GM21825 (cell line): ENCODE data around the gene KCNJ11.
A peak's percentile ranks its signal among the peaks of the same experiment; 100 is the strongest.

Source experiments
- ATAC-seq: cut with Tn5 transposase; IDR thresholded peaks from one replicate; pipeline ENCODE4 v1.9.1; 2021; ENCODE audit warnings: mild to moderate bottlenecking, moderate library complexity; ENCODE audit not compliant: unreplicated experiment

Gene KCNJ11

DNA sequence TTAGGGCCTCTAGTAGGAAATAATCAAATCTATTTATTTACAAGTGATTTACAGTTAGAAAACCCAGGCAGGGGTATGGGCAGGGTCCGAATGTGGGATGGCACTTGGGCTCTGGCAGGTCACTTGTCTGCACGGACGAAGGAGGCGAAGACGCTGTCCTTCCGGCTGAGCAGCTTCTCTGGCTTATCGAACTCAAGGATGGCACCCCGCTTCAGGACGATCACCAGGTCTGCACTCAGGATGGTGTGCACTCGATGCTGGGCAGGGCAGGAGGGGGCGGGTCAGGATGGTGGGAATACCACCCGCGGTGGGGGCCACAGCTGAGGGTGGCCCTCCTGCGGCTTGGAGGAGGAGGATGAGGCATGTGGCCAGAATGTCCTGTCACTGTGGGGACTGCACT, 4.4 kb upstream of the KCNJ11 start:
- ATAC-seq = no peak

DNA sequence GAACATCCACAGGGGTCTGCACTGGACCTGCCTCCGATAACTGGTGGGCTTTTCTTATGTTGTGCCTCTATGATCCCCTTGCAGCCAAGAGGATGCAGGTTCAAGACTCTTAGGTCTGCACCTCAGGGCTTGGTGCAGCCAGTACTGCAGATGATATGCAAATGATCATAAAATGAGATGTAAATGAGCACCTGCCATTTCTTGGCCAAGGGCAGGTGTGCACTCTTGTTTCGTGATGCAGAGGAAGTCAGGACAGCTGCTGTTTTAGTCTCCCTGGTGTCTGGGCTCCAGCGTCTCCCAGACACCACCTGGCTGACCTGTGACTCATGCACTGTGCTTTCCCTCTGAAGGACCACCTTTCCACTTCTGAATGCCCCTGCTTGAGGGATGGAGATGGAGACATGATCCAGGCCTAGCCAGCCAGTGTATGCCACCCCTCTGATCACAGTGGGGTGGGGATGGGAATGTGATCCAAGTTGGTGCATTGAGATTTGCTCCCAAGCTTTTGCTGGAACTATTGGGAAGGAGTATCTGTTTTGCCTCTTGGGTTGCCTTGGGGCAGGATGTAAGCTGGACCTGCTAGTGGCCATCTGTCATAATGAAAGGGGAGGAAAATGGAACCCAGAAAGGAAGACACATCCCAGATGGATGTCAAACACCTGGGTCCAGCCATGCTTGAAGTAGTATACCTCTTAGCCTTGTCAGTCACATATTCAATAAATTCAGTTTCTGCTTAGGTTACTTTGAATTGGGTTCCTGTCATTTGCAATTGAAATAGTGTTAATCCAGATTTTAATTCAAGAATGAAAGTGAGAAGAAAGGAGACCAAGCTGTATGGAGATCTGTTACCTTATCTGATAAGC, 3.3 kb upstream of the KCNJ11 start:
- no peak for ATAC-seq

- no peak for ATAC-seq
Measured at GRCh38 chr11:17389957-17390649, 1.6 kb upstream of the KCNJ11 start.

DNA sequence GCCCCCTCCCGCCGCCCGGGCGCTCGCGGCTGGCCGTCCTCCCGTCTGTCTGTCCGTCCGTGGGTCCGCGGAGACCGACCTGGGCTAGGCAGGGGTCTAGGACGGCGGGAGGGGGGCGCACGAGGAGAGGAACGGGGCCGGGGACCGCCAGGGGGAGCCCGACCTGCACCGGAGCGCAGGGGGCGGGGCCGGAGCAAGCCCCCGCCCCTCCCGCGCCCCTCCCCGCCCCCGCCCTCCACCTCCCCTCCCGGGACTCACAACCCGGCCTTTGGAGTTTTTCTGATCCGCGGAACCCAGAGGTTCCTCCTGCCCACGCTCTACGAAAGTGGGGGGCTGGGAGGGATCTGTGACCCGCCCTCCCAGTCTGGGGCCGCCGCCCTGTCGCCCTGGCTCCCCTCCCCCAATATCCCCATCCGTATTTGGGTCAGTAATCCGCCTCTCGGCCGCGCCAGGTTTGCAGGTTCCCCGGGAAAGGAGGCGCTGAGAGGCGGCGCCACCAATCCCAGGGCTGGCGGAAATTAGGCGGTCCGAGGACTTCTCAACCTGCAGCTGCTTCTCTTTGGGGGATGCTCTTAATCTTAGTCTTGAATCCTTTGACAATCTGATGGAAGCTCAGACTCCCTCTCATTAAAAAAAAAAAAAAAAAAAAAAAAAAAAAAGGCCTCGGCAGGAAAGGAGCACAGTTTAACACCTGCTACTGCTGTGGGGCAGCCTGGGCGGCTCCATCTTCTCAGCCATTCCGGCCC, 925 bp upstream of the KCNJ11 start:
- ATAC-seq = peak; percentile 66

GRCh38 chr11:17387811-17388210, 648 bp downstream of the KCNJ11 start:
- no peak for ATAC-seq

DNA sequence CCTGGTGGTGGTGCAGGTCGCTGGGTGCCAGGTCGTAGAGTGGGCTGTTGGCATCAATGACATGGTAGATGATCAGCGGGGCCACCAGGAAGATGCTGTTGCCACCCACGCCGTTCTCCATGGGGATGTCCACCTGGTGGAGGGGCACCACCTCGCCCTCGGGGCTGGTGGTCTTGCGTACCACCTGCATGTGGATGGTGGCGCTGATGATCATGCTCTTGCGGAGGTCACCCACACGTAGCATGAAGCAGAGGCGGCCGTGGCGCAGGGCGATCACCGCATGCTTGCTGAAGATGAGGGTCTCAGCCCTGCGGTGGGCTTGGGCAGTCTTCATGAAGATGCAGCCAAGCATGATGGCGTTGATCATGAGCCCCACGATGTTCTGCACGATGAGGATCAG, 1.2 kb downstream of the KCNJ11 start:
- ATAC-seq = no peak

GRCh38 chr11:17386331-17387084, 2.0 kb downstream of the KCNJ11 start:
- ATAC-seq = peak; percentile 51

DNA sequence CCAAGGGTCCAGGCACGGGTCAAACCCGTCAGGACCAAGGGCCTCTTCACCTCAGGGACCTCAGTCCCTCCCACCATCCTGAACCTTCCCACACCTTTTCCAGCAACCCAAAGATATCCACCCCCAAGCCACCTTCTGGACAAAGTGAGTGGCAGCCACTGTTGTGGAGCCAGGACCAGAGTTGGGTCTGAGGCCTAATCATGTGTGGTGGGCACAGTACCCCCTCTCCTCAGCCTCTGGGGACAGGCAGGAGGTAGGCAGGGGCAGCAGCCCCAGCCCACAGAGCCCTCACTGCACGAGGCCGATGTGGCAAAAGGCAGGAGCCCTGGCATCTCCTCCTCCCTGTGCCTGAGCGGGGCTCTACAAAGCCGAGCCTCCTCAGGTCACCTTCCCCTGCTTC, 2.5 kb downstream of the KCNJ11 start:
- ATAC-seq = no peak

DNA sequence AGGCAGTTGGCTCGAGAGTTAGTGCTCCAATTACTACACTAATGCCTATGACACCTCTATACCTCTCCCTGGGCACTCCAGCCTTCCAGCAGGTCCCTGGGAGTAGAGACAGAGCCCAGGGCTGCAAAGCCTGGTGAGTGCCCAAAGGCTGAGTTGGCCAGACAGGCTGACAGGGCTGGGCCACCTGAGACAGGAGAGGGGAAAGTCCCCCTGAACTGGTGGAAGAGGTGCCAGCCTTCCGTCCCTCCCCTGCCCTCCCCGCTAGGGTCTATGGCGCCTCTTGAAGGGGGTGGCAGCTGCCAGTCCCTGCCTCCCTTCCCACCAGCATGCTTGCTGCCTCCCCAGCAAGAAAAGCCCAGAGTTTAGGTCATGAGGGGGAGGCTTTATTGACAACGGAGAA, 3.0 kb downstream of the KCNJ11 start:
- ATAC-seq = no peak

DNA sequence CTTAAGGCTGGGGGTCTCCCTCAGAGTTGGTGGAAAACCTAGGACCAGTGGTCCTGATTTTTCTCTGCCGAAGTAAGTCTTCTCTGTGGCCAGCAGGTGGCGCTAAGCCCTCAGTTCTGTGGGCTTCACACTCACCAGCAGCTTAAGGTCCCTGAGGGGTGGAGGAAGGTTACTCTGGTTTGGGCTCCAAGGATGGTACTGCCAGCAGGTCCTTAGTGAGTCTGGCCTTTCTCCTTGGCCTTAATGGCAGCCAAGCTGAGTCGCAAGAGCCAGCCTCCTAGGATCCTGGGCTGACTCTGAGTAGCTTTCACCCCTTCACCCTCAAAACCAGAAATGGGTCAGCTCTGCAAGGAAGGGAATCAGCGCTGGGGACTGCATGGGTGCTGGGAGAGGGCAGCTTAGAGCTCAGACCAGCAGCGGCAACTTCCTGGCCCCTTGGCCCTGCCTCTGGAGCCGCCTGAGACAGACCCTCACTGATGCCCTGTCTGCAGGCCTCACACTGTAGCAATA, 4.4 kb downstream of the KCNJ11 start:
- ATAC-seq = peak; percentile 53

- ATAC-seq = no peak
Measured at GRCh38 chr11:17383461-17383860, 5.0 kb downstream of the KCNJ11 start.

DNA sequence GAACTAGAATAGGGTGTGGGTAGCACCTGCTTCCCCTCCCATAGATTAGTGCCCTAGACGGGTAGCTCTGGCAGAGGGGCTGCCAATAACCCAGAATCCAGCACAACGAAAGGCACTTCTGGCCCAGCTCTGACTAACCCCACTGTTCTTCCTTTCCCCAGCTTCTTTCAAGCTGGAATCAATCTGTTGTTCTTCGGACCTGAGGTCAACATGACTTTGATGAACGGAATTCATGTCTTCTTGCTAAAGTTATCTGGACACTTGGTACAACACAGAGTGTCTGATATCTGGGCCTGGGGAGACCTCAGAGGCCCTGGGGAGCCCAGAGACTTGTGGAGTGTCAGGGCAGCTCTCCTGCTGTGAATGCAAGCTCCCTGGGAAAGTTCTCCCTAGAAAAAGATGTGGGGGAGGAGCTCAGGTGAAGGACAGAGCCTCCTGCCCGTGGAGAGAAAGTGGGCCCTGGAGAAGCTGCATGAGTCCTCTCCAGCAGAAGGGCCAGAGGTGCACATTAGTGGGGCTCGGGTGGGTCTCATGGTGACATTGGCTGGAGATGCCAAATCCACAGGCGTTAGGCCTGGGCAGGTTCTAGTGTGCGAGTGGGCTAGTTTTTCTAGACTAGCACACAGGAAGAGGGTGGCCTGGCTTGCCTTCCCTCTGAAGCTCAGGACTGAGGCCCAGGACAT, 6.3 kb downstream of the KCNJ11 start:
- ATAC-seq = no peak

DNA sequence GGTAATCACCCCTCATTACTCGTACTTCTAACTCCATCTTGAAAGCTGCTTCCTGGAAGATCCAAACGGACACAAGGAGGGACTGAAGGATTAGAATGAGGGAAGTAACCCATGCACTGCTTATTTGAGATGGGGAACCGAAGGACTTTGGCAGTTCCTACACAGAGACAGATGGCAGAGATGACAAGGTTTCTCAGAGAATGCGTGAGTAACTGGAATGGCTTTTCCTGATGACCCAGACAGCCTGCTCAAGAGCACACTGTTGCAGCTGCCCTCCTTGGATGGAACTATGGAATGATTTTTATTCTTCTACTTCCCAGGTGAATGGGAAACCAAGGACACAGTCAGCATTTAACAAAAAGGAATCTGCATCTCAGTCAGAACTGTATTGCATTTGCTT, 7.3 kb downstream of the KCNJ11 start:
- ATAC-seq = no peak

DNA sequence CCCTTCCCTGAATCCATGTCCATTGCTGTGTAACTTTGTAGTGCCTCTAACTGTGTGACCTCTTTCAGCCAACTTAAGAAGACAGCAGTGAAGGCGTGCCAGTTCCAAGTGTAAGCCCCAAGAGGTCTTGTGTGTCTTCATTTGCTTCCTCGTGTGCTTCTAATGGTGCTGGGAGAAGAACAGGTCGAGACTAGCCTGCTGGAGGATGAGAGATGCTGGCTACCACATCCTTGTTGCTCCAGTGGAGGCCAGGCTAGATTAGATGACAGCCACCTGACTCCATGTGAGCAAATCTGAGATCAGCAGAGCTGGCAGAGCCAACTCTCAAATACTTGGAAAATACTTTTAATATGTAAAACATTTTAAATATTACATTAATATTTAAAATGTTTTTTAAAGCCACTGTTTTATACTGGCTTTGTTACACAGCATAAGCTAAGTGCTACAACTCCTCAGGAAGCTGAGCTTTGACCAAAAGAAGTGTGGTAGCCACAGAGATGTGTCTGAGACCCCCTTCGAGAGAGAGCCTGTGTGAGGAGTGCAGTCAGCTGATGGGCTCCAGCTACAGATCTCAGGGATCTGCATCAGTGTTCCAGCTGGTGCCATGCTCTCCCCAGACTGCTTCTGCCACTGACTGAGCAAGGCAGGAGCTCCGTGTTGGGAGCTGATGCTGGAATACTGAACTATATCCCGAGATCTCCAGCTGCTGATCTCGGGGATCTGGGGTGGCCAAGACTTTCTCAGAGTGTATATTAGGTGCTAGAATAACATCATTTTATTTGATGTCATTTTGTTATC, 8.9 kb downstream of the KCNJ11 start:
- ATAC-seq = no peak

DNA sequence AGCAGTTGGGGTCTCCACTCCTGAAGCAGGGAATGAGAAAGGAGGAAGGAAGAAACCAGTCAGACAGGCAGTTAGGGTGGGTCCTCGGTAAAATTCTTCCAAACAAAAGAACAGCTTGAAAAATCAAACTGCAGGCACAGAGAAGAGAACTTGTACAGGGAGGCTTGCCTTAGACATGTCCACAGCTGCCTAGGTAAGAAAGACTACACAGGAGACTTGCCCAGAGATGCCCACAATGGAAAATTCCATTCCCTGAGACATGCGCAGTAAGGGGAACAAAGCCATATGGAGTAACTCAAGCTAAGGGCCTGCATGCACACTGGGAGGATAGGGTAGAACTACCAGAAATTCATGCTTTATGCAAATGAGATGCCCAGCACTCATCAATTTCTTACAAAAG, 9.8 kb downstream of the KCNJ11 start:
- ATAC-seq = no peak

- no peak for ATAC-seq
Measured at GRCh38 chr11:17376493-17376892, 12.0 kb downstream of the KCNJ11 start.

DNA sequence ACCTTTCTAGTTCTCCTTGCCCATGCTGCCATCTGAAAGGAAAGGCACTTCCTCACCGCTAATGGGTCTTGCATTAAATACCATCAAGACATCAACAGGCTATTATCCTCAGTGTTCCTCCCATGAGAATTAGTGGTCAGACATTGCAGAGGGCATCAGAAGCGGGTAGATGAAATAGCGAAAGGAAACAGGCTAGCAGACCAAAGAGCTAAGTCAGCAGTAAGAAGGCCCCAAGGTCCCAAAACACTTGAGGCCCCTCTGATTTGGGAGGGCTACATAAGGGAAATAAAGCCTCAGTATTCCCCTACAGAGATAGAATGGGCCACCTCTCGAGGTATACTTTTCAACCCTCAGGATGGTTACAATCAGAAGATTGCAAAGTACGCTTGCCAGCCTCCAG, 12.9 kb downstream of the KCNJ11 start:
- ATAC-seq = no peak

- ATAC-seq = no peak
Measured at GRCh38 chr11:17371614-17372013, 16.8 kb downstream of the KCNJ11 start.

- ATAC-seq = no peak
Measured at GRCh38 chr11:17369684-17370243, 18.7 kb downstream of the KCNJ11 start.
